DMS53 treated with DMSO at 0.1 percent for 48 hours (cell line): ENCODE data around the gene ANKRD44.
"Not testable (repeated sequence)": the region's sequence is repeated elsewhere in the genome, so short reads cannot be mapped to it uniquely, and the experiment has no call there.

ENCODE experiments used
- DNase-seq: peaks from one replicate; lab custom pipeline; 2025; ENCODE audit not compliant: unreplicated experiment; lab: John Stamatoyannopoulos, UW

Gene ANKRD44

GRCh38 chr2:197292619-197293018 lies 18.0 kb downstream of the ANKRD44 start:
- DNase-seq: no peak

GRCh38 chr2:197287596-197287932 lies 23.0 kb downstream of the ANKRD44 start:
- not testable (repeated sequence) for DNase-seq

- DNase-seq: peak; percentile 77
Observed at GRCh38 chr2:197286805-197287595, 23.6 kb downstream of the ANKRD44 start.

GRCh38 chr2:197285361-197285760 lies 25.2 kb downstream of the ANKRD44 start:
- no peak for DNase-seq

- no peak for DNase-seq
Observed at GRCh38 chr2:197284956-197285355, 25.6 kb downstream of the ANKRD44 start.

GRCh38 chr2:197281421-197281820 lies 29.2 kb downstream of the ANKRD44 start:
- no peak for DNase-seq

GRCh38 chr2:197280015-197280702 lies 30.4 kb downstream of the ANKRD44 start:
- DNase-seq: no peak

GRCh38 chr2:197278799-197279763 lies 31.5 kb downstream of the ANKRD44 start:
- DNase-seq: no peak

- DNase-seq: no peak
Observed at GRCh38 chr2:197277794-197278193, 32.8 kb downstream of the ANKRD44 start.

- DNase-seq: no peak
Observed at GRCh38 chr2:197276156-197276555, 34.4 kb downstream of the ANKRD44 start.

GRCh38 chr2:197274937-197275336 lies 35.6 kb downstream of the ANKRD44 start:
- DNase-seq: no peak

- peak; percentile 14 for DNase-seq
Observed at GRCh38 chr2:197274349-197274748, 36.2 kb downstream of the ANKRD44 start.

GRCh38 chr2:197273485-197273884 lies 37.1 kb downstream of the ANKRD44 start:
- DNase-seq: peak; percentile 85

GRCh38 chr2:197270601-197271000 lies 40.0 kb downstream of the ANKRD44 start:
- no peak for DNase-seq

GRCh38 chr2:197269815-197270214 lies 40.8 kb downstream of the ANKRD44 start:
- DNase-seq: no peak

GRCh38 chr2:197268786-197269584 lies 41.6 kb downstream of the ANKRD44 start:
- no peak for DNase-seq

- no peak for DNase-seq
Observed at GRCh38 chr2:197266477-197266876, 44.1 kb downstream of the ANKRD44 start.

GRCh38 chr2:197265924-197266323 lies 44.7 kb downstream of the ANKRD44 start:
- no peak for DNase-seq

- no peak for DNase-seq
Observed at GRCh38 chr2:197265036-197265435, 45.5 kb downstream of the ANKRD44 start.

GRCh38 chr2:197264332-197264731 lies 46.2 kb downstream of the ANKRD44 start:
- no peak for DNase-seq

GRCh38 chr2:197263077-197263476 lies 47.5 kb downstream of the ANKRD44 start:
- DNase-seq: no peak
